Esophagus muscularis mucosa (tissue), 3 donors: Measurements from ENCODE around the gene PPP6R2.

Experiments
- EP300 ChIP-seq: sonication (generic); formaldehyde crosslinking; IDR thresholded peaks from one replicate; pipeline ENCODE4 v1.6.1; 2017; ENCODE audit warnings: antibody characterized with exemption
- TF ChIP-seq, protein P1 (sequence below), 3 experiments: fragments of 200-600 bp in 2 of 3; fragments of 450-650 bp in 1 of 3; sonication (generic) in 2 of 3; IDR thresholded peaks; one replicate each; pipeline ENCODE4 v1.5.1; 2017 to 2019; ENCODE audit warnings: antibody characterized with exemption in 3 of 3, mild to moderate bottlenecking in 2 of 3, moderate library complexity in 1 of 3

GRCh38 chr22:50361688-50362087, 18.6 kb downstream of the PPP6R2 start:
- TF ChIP-seq, protein P1, sequence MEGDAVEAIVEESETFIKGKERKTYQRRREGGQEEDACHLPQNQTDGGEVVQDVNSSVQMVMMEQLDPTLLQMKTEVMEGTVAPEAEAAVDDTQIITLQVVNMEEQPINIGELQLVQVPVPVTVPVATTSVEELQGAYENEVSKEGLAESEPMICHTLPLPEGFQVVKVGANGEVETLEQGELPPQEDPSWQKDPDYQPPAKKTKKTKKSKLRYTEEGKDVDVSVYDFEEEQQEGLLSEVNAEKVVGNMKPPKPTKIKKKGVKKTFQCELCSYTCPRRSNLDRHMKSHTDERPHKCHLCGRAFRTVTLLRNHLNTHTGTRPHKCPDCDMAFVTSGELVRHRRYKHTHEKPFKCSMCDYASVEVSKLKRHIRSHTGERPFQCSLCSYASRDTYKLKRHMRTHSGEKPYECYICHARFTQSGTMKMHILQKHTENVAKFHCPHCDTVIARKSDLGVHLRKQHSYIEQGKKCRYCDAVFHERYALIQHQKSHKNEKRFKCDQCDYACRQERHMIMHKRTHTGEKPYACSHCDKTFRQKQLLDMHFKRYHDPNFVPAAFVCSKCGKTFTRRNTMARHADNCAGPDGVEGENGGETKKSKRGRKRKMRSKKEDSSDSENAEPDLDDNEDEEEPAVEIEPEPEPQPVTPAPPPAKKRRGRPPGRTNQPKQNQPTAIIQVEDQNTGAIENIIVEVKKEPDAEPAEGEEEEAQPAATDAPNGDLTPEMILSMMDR (IDR thresholded peaks at IDR 0.05), result no peak
- no peak for TF ChIP-seq EP300
